ENCODE data around the gene NXN.

- TF ChIP-seq TCF7L2 (IDR thresholded peaks at IDR 0.05; ENCODE audit: low read depth, low read length) = peak; percentile 58; the same call in 1 of the 2 replicates
- no peak for TF ChIP-seq CTCF (IDR thresholded peaks at IDR 0.05)
- 0 out of 2 replicates have a peak, but pooled peaks have one; percentile 18 for TF ChIP-seq POLR2AphosphoS5 (IDR thresholded peaks at IDR 0.05; ENCODE audit: low read depth, low read length)
- TF ChIP-seq SIN3A (IDR thresholded peaks at IDR 0.05; ENCODE audit: borderline replicate concordance, insufficient read depth, low read depth, low read length) = no peak
These were observed 31.2 kb downstream of the NXN start for GRCh38 chr17:948284-948852.

Measured in Panc1 (cell line).